Uterus (tissue), 2 donors: ENCODE data around the gene TDRD10.

ENCODE experiments used
- POLR2A ChIP-seq, 2 donors: fragments of 450-650 bp; IDR thresholded peaks; one replicate each; pipeline ENCODE4 v1.6.1; 2016; ENCODE audit warnings: antibody characterized with exemption in 2 of 2, mild to moderate bottlenecking in 1 of 2, moderate library complexity in 1 of 2
- TF ChIP-seq, protein P1 (sequence below), 4 experiments: fragments of 200-600 bp in 2 of 4; fragments of 450-650 bp in 2 of 4; sonication (generic) in 2 of 4; IDR thresholded peaks; one replicate each; pipeline ENCODE4 v1.5.1; 2016 to 2019; ENCODE audit warnings: antibody characterized with exemption in 4 of 4, mild to moderate bottlenecking in 2 of 4, moderate library complexity in 1 of 4

DNA sequence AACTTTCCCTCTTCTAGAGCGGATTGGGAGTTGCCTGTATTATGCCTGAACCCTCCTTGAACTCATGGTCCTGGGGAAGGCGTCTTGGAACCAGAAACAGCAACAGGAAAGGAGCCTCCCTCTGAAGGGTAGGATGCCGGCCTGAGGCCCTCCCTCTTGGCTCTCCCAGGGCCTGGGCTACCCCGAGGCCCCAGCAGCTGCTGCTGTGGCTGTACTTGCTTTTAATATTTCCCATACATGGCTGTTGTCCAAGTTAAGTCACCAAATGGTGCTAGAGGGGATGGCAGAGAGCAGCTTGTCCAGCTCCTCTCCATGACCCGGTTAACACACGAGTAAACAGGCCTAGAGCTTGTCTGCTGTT, 76.0 kb downstream of the TDRD10 start:
- TF ChIP-seq, protein P1, sequence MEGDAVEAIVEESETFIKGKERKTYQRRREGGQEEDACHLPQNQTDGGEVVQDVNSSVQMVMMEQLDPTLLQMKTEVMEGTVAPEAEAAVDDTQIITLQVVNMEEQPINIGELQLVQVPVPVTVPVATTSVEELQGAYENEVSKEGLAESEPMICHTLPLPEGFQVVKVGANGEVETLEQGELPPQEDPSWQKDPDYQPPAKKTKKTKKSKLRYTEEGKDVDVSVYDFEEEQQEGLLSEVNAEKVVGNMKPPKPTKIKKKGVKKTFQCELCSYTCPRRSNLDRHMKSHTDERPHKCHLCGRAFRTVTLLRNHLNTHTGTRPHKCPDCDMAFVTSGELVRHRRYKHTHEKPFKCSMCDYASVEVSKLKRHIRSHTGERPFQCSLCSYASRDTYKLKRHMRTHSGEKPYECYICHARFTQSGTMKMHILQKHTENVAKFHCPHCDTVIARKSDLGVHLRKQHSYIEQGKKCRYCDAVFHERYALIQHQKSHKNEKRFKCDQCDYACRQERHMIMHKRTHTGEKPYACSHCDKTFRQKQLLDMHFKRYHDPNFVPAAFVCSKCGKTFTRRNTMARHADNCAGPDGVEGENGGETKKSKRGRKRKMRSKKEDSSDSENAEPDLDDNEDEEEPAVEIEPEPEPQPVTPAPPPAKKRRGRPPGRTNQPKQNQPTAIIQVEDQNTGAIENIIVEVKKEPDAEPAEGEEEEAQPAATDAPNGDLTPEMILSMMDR (IDR thresholded peaks at IDR 0.05) = no peak
- no peak for TF ChIP-seq POLR2A (IDR thresholded peaks at IDR 0.05)
